GM18870 (cell line): Measurements from ENCODE around the gene TECPR2.

ENCODE experiments used
- ATAC-seq: cut with Tn5 transposase; IDR thresholded peaks from one replicate; pipeline ENCODE4 v1.9.1; 2021; ENCODE audit warnings: moderate library complexity; ENCODE audit not compliant: unreplicated experiment

TECPR2 gene

GRCh38 chr14:102371361-102371760 is 8.6 kb downstream of the TECPR2 start:
- ATAC-seq, result no peak

GRCh38 chr14:102373110-102373509 is 10.4 kb downstream of the TECPR2 start:
- ATAC-seq, result no peak

- ATAC-seq, result no peak
Measured at GRCh38 chr14:102374264-102374663, 11.5 kb downstream of the TECPR2 start.

- ATAC-seq, result no peak
Measured at GRCh38 chr14:102375119-102375518, 12.4 kb downstream of the TECPR2 start.

- ATAC-seq, result no peak
Measured at GRCh38 chr14:102377696-102378095, 15.0 kb downstream of the TECPR2 start.

- no peak for ATAC-seq
Measured at GRCh38 chr14:102378830-102379229, 16.1 kb downstream of the TECPR2 start.

GRCh38 chr14:102387086-102387485 is 24.3 kb downstream of the TECPR2 start:
- ATAC-seq, result no peak

- no peak for ATAC-seq
Measured at GRCh38 chr14:102389246-102389645, 26.5 kb downstream of the TECPR2 start.

- ATAC-seq, result no peak
Measured at GRCh38 chr14:102390064-102390855, 27.5 kb downstream of the TECPR2 start.

- no peak for ATAC-seq
Measured at GRCh38 chr14:102392506-102392905, 29.8 kb downstream of the TECPR2 start.

- no peak for ATAC-seq
Measured at GRCh38 chr14:102394717-102395375, 32.1 kb downstream of the TECPR2 start.

- no peak for ATAC-seq
Measured at GRCh38 chr14:102396521-102396920, 33.8 kb downstream of the TECPR2 start.

GRCh38 chr14:102403028-102403427 is 40.3 kb downstream of the TECPR2 start:
- ATAC-seq, result no peak

- ATAC-seq, result no peak
Measured at GRCh38 chr14:102407258-102407657, 44.5 kb downstream of the TECPR2 start.

GRCh38 chr14:102408724-102409123 is 46.0 kb downstream of the TECPR2 start:
- ATAC-seq, result no peak

GRCh38 chr14:102415671-102416070 is 52.9 kb downstream of the TECPR2 start:
- ATAC-seq, result no peak

GRCh38 chr14:102417001-102417431 is 54.3 kb downstream of the TECPR2 start:
- no peak for ATAC-seq

GRCh38 chr14:102417646-102418045 is 54.9 kb downstream of the TECPR2 start:
- ATAC-seq, result no peak

GRCh38 chr14:102418169-102418852 is 55.6 kb downstream of the TECPR2 start:
- ATAC-seq, result no peak

GRCh38 chr14:102418853-102419240 is 56.1 kb downstream of the TECPR2 start:
- ATAC-seq, result no peak

GRCh38 chr14:102419276-102419675 is 56.5 kb downstream of the TECPR2 start:
- ATAC-seq, result no peak

- no peak for ATAC-seq
Measured at GRCh38 chr14:102419716-102420115, 57.0 kb downstream of the TECPR2 start.
